Measurements from ENCODE around the gene TJP1.
A peak's percentile ranks its signal among the peaks of the same experiment; 100 is the strongest.
"Not testable (repeated sequence)": the region's sequence is repeated elsewhere in the genome, so short reads cannot be mapped to it uniquely, and the experiment has no call there.

The TJP1 gene

GRCh38 chr15:29750754-29751153 is 71.5 kb downstream of the TJP1 start:
- no peak for DNase-seq

GRCh38 chr15:29749365-29750086 is 72.7 kb downstream of the TJP1 start:
- DNase-seq: no peak

GRCh38 chr15:29747837-29748417 is 74.3 kb downstream of the TJP1 start:
- DNase-seq: peak; percentile 13

- DNase-seq: no peak
These were observed 78.8 kb downstream of the TJP1 start for GRCh38 chr15:29743475-29743874.

GRCh38 chr15:29740692-29741311 is 81.5 kb downstream of the TJP1 start:
- DNase-seq: no peak

- peak; percentile 67 for DNase-seq
These were observed 85.6 kb downstream of the TJP1 start for GRCh38 chr15:29736744-29737020.

- no peak for DNase-seq
These were observed 86.1 kb downstream of the TJP1 start for GRCh38 chr15:29736012-29736743.

- DNase-seq: peak; percentile 21
These were observed 87.2 kb downstream of the TJP1 start for GRCh38 chr15:29734917-29735572.

- DNase-seq: peak; percentile 38
These were observed 90.4 kb downstream of the TJP1 start for GRCh38 chr15:29731865-29732264.

- DNase-seq: not testable (repeated sequence)
These were observed 91.8 kb downstream of the TJP1 start for GRCh38 chr15:29730471-29730870.

- no peak for DNase-seq
These were observed 93.8 kb downstream of the TJP1 start for GRCh38 chr15:29728418-29728817.

GRCh38 chr15:29727871-29728270 is 94.4 kb downstream of the TJP1 start:
- no peak for DNase-seq

GRCh38 chr15:29726553-29726952 is 95.7 kb downstream of the TJP1 start:
- DNase-seq: no peak

- no peak for DNase-seq
These were observed 98.2 kb downstream of the TJP1 start for GRCh38 chr15:29724026-29724425.

GRCh38 chr15:29713784-29714183 is 108.5 kb downstream of the TJP1 start:
- DNase-seq: no peak

GRCh38 chr15:29712149-29712885 is 110.0 kb downstream of the TJP1 start:
- no peak for DNase-seq

GRCh38 chr15:29711531-29711930 is 110.7 kb downstream of the TJP1 start:
- no peak for DNase-seq

GRCh38 chr15:29708519-29708918 is 113.7 kb downstream of the TJP1 start:
- DNase-seq: no peak

GRCh38 chr15:29704950-29705597 is 117.2 kb downstream of the TJP1 start:
- no peak for DNase-seq

GRCh38 chr15:29701151-29701550 is 121.1 kb downstream of the TJP1 start:
- DNase-seq: no peak

- no peak for DNase-seq
These were observed 122.0 kb downstream of the TJP1 start for GRCh38 chr15:29700296-29700695.

- no peak for DNase-seq
These were observed 122.5 kb downstream of the TJP1 start for GRCh38 chr15:29699791-29700190.
